ENCODE results near the gene TMPRSS4. TPM values are rescaled to one million over a fixed set of nuclear protein-coding genes. Genes with fewer than 3 reads are reported as not detected.

Gene TMPRSS4
- polyA plus RNA-seq, 2 donors: 101 to 129 TPM

GRCh38 chr11:118100691-118101232, 23.9 kb downstream of the TMPRSS4 start:
- no peak overlapping the region for H3K27ac ChIP-seq (ENCODE audit: low read depth in 2 of 2, low read length in 1 of 2)
- H3K36me3 ChIP-seq (ENCODE audit: control insufficient read depth in 2 of 2, insufficient read depth in 2 of 2, low read length in 1 of 2): peaks cover 0 to 22% of the 10 kb centered on the region in 2 donors
- H3K9me3 ChIP-seq (ENCODE audit: control insufficient read depth in 2 of 2, insufficient read depth in 1 of 2, low read depth in 1 of 2, low read length in 1 of 2): no peaks in the 10 kb centered on the region
- WGBS, 2 donors: 72 to 77% methylated on average over 3 of the region's 3 CpGs
- no peak overlapping the region for H3K4me3 ChIP-seq (ENCODE audit: low read depth in 1 of 2, low read length in 2 of 2)
- no peaks in the 10 kb centered on the region for H3K4me1 ChIP-seq (ENCODE audit: control insufficient read depth in 2 of 2, insufficient read depth in 2 of 2, low read length in 1 of 2)
- H3K27me3 ChIP-seq (ENCODE audit: control insufficient read depth in 1 of 2, insufficient read depth in 2 of 2, low read length in 2 of 2): no peaks in the 10 kb centered on the region

- Histone ChIP-seq H3K4me3 (ENCODE audit: low read depth in 1 of 2, low read length in 2 of 2) (no peak overlapping the region), H3K9me3 (ENCODE audit: control insufficient read depth in 2 of 2, insufficient read depth in 1 of 2, low read depth in 1 of 2, low read length in 1 of 2) (no peaks in the 10 kb centered on the region), H3K27me3 (ENCODE audit: control insufficient read depth in 1 of 2, insufficient read depth in 2 of 2, low read length in 2 of 2) (no peaks in the 10 kb centered on the region), H3K27ac (ENCODE audit: low read depth in 2 of 2, low read length in 1 of 2) (no peak overlapping the region), H3K4me1 (ENCODE audit: control insufficient read depth in 2 of 2, insufficient read depth in 2 of 2, low read length in 1 of 2) (peaks cover 0 to 2% of the 10 kb centered on the region in 2 donors), H3K36me3 (ENCODE audit: control insufficient read depth in 2 of 2, insufficient read depth in 2 of 2, low read length in 1 of 2) (peaks cover 0 to 23% of the 10 kb centered on the region in 2 donors)
- whole genome bisulfite sequencing, 2 donors: 71 to 87% methylated on average over 13 of the region's 13 CpGs
These were observed 25.9 kb downstream of the TMPRSS4 start for GRCh38 chr11:118102721-118103261.

GRCh38 chr11:118104491-118104890, 27.6 kb downstream of the TMPRSS4 start:
- H3K36me3 ChIP-seq (ENCODE audit: control insufficient read depth in 2 of 2, insufficient read depth in 2 of 2, low read length in 1 of 2): peaks cover 6 to 20% of the 10 kb centered on the region in 2 donors
- H3K9me3 ChIP-seq (ENCODE audit: control insufficient read depth in 2 of 2, insufficient read depth in 1 of 2, low read depth in 1 of 2, low read length in 1 of 2): no peaks in the 10 kb centered on the region
- no peak overlapping the region for H3K4me3 ChIP-seq (ENCODE audit: low read depth in 1 of 2, low read length in 2 of 2)
- no peaks in the 10 kb centered on the region for H3K27me3 ChIP-seq (ENCODE audit: control insufficient read depth in 1 of 2, insufficient read depth in 2 of 2, low read length in 2 of 2)
- H3K4me1 ChIP-seq (ENCODE audit: control insufficient read depth in 2 of 2, insufficient read depth in 2 of 2, low read length in 1 of 2): peaks cover 0 to 2% of the 10 kb centered on the region in 2 donors
- 92 to 96% methylated on average over 6 of the region's 6 CpGs for WGBS, 2 donors
- H3K27ac ChIP-seq (ENCODE audit: low read depth in 2 of 2, low read length in 1 of 2): no peak overlapping the region

- H3K4me1 ChIP-seq (ENCODE audit: control insufficient read depth in 2 of 2, insufficient read depth in 2 of 2, low read length in 1 of 2): peaks cover 0 to 2% of the 10 kb centered on the region in 2 donors
- peaks cover 6 to 17% of the 10 kb centered on the region in 2 donors for H3K36me3 ChIP-seq (ENCODE audit: control insufficient read depth in 2 of 2, insufficient read depth in 2 of 2, low read length in 1 of 2)
- WGBS, 2 donors: 75 to 78% methylated on average over 4 of the region's 4 CpGs
- H3K27ac ChIP-seq (ENCODE audit: low read depth in 2 of 2, low read length in 1 of 2): no peak overlapping the region
- H3K4me3 ChIP-seq (ENCODE audit: low read depth in 1 of 2, low read length in 2 of 2): no peak overlapping the region
- no peaks in the 10 kb centered on the region for H3K27me3 ChIP-seq (ENCODE audit: control insufficient read depth in 1 of 2, insufficient read depth in 2 of 2, low read length in 2 of 2)
- H3K9me3 ChIP-seq (ENCODE audit: control insufficient read depth in 2 of 2, insufficient read depth in 1 of 2, low read depth in 1 of 2, low read length in 1 of 2): no peaks in the 10 kb centered on the region
These were observed 28.9 kb downstream of the TMPRSS4 start for GRCh38 chr11:118105657-118106305.

- H3K4me3 ChIP-seq (ENCODE audit: low read depth in 1 of 2, low read length in 2 of 2): no peak overlapping the region
- no peak overlapping the region for H3K27ac ChIP-seq (ENCODE audit: low read depth in 2 of 2, low read length in 1 of 2)
- H3K36me3 ChIP-seq (ENCODE audit: control insufficient read depth in 2 of 2, insufficient read depth in 2 of 2, low read length in 1 of 2): peaks cover 6 to 17% of the 10 kb centered on the region in 2 donors
- no peaks in the 10 kb centered on the region for H3K27me3 ChIP-seq (ENCODE audit: control insufficient read depth in 1 of 2, insufficient read depth in 2 of 2, low read length in 2 of 2)
- 73 to 84% methylated on average over 2 of the region's 2 CpGs for WGBS, 2 donors
- H3K9me3 ChIP-seq (ENCODE audit: control insufficient read depth in 2 of 2, insufficient read depth in 1 of 2, low read depth in 1 of 2, low read length in 1 of 2): no peaks in the 10 kb centered on the region
- peaks cover 2 to 8% of the 10 kb centered on the region in 2 donors for H3K4me1 ChIP-seq (ENCODE audit: control insufficient read depth in 2 of 2, insufficient read depth in 2 of 2, low read length in 1 of 2)
These were observed 30.0 kb downstream of the TMPRSS4 start for GRCh38 chr11:118106789-118107335.

GRCh38 chr11:118108513-118108912, 31.6 kb downstream of the TMPRSS4 start:
- H3K4me1 ChIP-seq (ENCODE audit: control insufficient read depth in 2 of 2, insufficient read depth in 2 of 2, low read length in 1 of 2): peaks cover 2 to 8% of the 10 kb centered on the region in 2 donors
- H3K4me3 ChIP-seq (ENCODE audit: low read depth in 1 of 2, low read length in 2 of 2): no peak overlapping the region
- 82 to 85% methylated on average over 5 of the region's 5 CpGs for WGBS, 2 donors
- no peak overlapping the region for H3K27ac ChIP-seq (ENCODE audit: low read depth in 2 of 2, low read length in 1 of 2)
- no peaks in the 10 kb centered on the region for H3K27me3 ChIP-seq (ENCODE audit: control insufficient read depth in 1 of 2, insufficient read depth in 2 of 2, low read length in 2 of 2)
- H3K36me3 ChIP-seq (ENCODE audit: control insufficient read depth in 2 of 2, insufficient read depth in 2 of 2, low read length in 1 of 2): peaks cover 6 to 16% of the 10 kb centered on the region in 2 donors
- H3K9me3 ChIP-seq (ENCODE audit: control insufficient read depth in 2 of 2, insufficient read depth in 1 of 2, low read depth in 1 of 2, low read length in 1 of 2): no peaks in the 10 kb centered on the region

GRCh38 chr11:118109231-118109630, 32.4 kb downstream of the TMPRSS4 start:
- no peak overlapping the region for H3K27ac ChIP-seq (ENCODE audit: low read depth in 2 of 2, low read length in 1 of 2)
- WGBS, 2 donors: 60 to 65% methylated on average over 2 of the region's 2 CpGs
- no peaks in the 10 kb centered on the region for H3K9me3 ChIP-seq (ENCODE audit: control insufficient read depth in 2 of 2, insufficient read depth in 1 of 2, low read depth in 1 of 2, low read length in 1 of 2)
- no peak overlapping the region for H3K4me3 ChIP-seq (ENCODE audit: low read depth in 1 of 2, low read length in 2 of 2)
- peaks cover 6 to 11% of the 10 kb centered on the region in 2 donors for H3K36me3 ChIP-seq (ENCODE audit: control insufficient read depth in 2 of 2, insufficient read depth in 2 of 2, low read length in 1 of 2)
- H3K4me1 ChIP-seq (ENCODE audit: control insufficient read depth in 2 of 2, insufficient read depth in 2 of 2, low read length in 1 of 2): peaks cover 2 to 8% of the 10 kb centered on the region in 2 donors
- H3K27me3 ChIP-seq (ENCODE audit: control insufficient read depth in 1 of 2, insufficient read depth in 2 of 2, low read length in 2 of 2): no peaks in the 10 kb centered on the region

- Histone ChIP-seq H3K4me3 (ENCODE audit: low read depth in 1 of 2, low read length in 2 of 2) (no peak overlapping the region), H3K36me3 (ENCODE audit: control insufficient read depth in 2 of 2, insufficient read depth in 2 of 2, low read length in 1 of 2) (peaks cover 6 to 20% of the 10 kb centered on the region in 2 donors), H3K4me1 (ENCODE audit: control insufficient read depth in 2 of 2, insufficient read depth in 2 of 2, low read length in 1 of 2) (peaks cover 2 to 8% of the 10 kb centered on the region in 2 donors), H3K9me3 (ENCODE audit: control insufficient read depth in 2 of 2, insufficient read depth in 1 of 2, low read depth in 1 of 2, low read length in 1 of 2) (no peaks in the 10 kb centered on the region), H3K27me3 (ENCODE audit: control insufficient read depth in 1 of 2, insufficient read depth in 2 of 2, low read length in 2 of 2) (no peaks in the 10 kb centered on the region), H3K27ac (ENCODE audit: low read depth in 2 of 2, low read length in 1 of 2) (peak overlapping the region in 1 of 2 donors; percentile 53)
- 55 to 59% methylated on average over 8 of the region's 8 CpGs for WGBS, 2 donors
These were observed 34.3 kb downstream of the TMPRSS4 start for GRCh38 chr11:118111019-118111743.

- Histone ChIP-seq H3K27ac (ENCODE audit: low read depth in 2 of 2, low read length in 1 of 2) (peak overlapping the region in 1 of 2 donors; percentile 6), H3K27me3 (ENCODE audit: control insufficient read depth in 1 of 2, insufficient read depth in 2 of 2, low read length in 2 of 2) (no peaks in the 10 kb centered on the region), H3K36me3 (ENCODE audit: control insufficient read depth in 2 of 2, insufficient read depth in 2 of 2, low read length in 1 of 2) (peaks cover 6 to 20% of the 10 kb centered on the region in 2 donors), H3K4me1 (ENCODE audit: control insufficient read depth in 2 of 2, insufficient read depth in 2 of 2, low read length in 1 of 2) (peaks cover 2 to 8% of the 10 kb centered on the region in 2 donors), H3K4me3 (ENCODE audit: low read depth in 1 of 2, low read length in 2 of 2) (no peak overlapping the region), H3K9me3 (ENCODE audit: control insufficient read depth in 2 of 2, insufficient read depth in 1 of 2, low read depth in 1 of 2, low read length in 1 of 2) (no peaks in the 10 kb centered on the region)
- WGBS, 2 donors: 85 to 89% methylated on average over 6 of the region's 6 CpGs
These were observed 34.8 kb downstream of the TMPRSS4 start for GRCh38 chr11:118111744-118112035.

Measured in esophagus (tissue), 2 donors.